ENCODE measurements around the gene MAN2A1. TPM values are rescaled to one million over a fixed set of nuclear protein-coding genes. Genes with fewer than 3 reads are reported as not detected.

MAN2A1 gene
- total RNA-seq, 1 donor from 2014 or later, result 32.8 TPM

DNA sequence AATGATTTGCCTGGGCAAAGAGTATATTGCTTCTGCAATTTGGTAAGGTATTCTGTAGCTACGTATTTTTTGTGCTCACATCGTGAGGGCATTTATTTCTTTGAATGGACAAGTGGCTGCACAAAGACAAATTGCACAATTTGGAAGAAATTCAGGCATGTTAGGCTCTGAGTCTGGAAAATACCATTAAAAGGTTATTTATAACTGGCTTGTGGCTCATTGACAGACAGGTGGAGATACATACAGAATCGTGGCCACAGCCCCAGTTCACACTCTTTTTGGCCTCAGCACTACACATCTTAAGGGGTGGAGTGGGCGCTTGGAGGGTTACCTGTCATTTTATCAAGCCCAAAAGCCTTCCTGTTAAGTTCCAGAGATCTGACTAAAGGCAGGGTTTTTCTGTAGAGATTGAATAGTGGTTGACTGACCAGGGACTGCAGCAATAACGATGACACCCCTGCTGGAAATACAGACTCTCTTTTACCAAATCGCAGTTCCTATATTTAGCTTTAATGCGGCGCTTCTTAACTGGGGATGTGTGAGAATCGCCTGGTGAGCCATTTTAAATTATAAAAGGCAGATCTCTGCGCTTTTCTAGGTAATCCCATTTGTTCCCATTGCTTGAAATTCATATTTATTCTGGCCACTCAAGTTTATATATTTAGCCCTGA is 14.7 kb downstream of the MAN2A1 start:
- DNase-seq (ENCODE audit: low spot score), result no peak

DNA sequence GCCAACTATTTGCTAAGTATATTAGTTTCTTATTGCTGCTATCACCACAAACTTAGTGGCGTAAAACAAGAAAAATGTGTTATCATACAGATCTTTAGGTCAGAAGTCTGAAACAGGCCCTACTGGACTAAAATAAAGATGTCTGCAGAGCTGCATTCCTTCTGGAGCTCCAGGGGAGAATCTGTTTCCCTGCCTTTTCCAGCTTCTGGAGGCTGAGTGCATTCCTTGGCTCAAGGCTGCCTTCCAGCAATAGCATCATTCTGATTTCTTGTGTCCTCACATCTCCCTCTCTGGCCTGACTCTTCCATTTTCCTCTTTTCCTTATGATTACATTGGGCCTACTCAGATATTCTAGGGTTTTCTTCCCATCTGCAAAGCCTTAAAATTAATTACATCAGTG is 15.9 kb downstream of the MAN2A1 start:
- DNase-seq (ENCODE audit: low spot score), result no peak

GRCh38 chr5:109706095-109706494 is 16.4 kb downstream of the MAN2A1 start:
- no peak for DNase-seq (ENCODE audit: low spot score)

DNA sequence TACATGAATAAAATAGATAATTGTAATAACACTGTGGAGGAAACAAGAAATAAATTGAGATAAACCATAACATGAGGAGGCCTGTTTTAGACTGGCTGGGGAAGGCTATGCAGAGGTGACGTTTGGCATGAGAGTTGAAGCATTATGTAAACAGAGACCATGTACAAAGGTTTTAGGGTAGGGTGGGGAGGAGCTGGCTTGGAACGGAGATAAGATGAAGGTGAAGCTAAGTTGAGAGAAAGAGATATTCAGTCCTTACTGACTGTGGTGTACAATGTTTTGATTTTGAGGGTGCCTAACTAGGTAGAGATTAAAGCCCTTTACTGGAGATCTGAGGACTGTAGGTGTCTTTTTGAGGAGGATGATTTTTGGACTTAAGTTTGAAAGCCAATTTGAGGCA is 17.8 kb downstream of the MAN2A1 start:
- no peak for DNase-seq (ENCODE audit: low spot score)

DNA sequence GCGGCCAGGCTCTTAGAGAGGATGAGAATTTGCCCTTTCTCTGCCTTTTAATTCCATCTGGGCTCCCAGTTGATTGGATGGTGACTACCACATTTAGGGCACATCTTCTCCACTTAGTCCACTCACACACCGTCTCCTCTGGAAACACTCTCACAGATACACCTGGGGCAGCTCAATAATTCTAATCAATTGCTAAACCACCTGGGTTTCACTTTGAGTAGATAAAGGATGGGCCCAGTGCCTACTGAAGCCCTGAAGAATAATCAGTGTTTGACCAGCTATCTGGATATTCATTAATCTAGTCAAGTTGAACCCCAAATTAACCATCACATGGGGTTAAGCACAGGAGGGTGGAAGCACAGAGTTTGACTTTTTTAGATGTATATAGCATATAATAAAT is 19.1 kb downstream of the MAN2A1 start:
- DNase-seq (ENCODE audit: low spot score), result no peak

- DNase-seq (ENCODE audit: low spot score), result no peak
Observed at GRCh38 chr5:109709225-109709624, 19.5 kb downstream of the MAN2A1 start.

DNA sequence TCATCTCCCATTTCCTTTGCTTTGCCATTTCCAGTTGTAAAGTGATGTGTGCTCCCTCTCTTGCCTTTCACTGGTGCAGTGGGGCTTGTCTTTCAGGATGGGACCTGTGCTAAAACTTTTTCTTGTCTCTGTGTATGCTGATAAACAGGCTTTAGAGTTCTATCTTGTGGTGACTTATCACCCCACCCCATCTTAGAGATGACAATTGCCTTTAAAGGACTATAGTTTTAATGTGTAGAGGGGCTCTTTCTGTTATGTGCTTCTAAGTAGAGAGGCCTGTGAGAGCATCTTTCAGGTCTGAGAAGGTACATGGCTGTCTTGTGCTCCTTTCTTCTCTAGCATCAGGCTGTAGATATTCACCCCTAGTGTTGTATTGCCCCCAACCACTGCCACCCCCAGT is 21.9 kb downstream of the MAN2A1 start:
- DNase-seq (ENCODE audit: low spot score), result no peak

DNA sequence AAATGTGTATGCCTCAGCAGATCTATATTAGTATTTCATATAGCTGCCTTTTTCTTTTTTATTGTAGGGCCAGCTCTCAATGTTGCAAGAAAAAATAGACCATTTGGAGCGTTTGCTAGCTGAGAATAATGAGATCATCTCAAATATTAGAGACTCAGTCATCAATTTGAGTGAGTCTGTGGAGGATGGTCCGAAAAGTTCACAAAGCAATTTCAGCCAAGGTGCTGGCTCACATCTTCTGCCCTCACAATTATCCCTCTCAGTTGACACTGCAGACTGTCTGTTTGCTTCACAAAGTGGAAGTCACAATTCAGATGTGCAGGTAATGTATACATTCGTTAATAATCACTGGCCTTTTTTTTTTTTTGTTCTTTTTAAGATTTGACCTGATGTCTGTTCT is 23.7 kb downstream of the MAN2A1 start:
- DNase-seq (ENCODE audit: low spot score), result no peak

GRCh38 chr5:109714592-109714991 is 24.9 kb downstream of the MAN2A1 start:
- DNase-seq (ENCODE audit: low spot score), result no peak

DNA sequence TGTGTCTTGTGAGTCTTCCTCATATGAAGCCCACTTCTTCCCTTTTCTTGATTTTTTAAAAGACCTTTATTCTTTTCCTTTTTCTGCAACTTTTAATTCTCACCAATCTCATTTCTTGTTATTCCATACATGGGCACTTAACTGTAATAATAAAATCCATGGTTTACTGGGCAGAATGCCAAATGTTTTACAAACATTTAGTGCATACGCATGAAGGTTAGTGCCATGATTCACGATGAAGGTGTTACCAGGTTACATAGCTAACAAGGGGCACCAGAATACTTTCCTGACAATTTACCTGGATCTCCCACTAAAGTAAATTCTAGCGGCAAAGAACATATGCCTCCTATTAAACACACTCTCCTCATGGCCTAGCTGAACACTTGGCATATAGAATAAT is 28.5 kb downstream of the MAN2A1 start:
- DNase-seq (ENCODE audit: low spot score), result no peak

DNA sequence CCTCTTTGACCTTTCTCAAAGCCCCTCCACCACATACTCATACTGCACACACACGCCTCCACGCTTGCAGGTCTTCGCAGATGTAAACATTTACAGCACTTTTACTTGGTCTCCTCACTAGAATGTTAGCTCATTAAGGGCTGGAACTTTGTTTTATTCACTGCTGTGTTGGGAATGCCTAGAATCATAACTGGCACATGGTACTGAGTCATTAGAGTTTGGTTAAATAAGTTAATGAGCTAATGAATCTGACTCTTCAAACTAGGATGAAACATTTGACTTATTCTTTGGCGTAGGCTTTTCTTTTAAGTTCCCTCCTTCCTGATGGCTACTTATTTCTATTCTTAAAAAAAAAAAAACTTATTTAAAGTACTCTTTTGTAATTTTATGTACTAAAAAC is 28.9 kb downstream of the MAN2A1 start:
- DNase-seq (ENCODE audit: low spot score), result no peak

DNA sequence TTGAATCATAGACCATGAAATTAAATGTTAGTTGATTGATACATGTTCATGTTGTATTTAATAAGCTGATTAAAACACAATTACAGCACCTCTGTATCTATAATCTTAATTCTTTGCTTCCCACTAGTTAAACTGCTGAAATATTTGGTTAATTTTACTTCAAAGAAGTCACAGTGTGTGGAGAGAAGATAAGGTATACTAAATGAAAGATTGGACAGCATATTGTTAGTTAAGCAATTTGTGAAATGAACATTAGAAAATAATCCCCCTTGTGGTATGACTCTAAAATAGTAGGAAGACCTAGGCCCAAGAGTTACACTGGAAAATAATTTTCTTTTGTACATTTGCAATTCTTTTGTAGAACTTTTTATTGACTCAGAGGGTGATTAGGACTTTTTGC is 30.3 kb downstream of the MAN2A1 start:
- DNase-seq (ENCODE audit: low spot score), result no peak

- DNase-seq (ENCODE audit: low spot score), result no peak
Observed at GRCh38 chr5:109721741-109722140, 32.0 kb downstream of the MAN2A1 start.

- no peak for DNase-seq (ENCODE audit: low spot score)
Observed at GRCh38 chr5:109723606-109724005, 33.9 kb downstream of the MAN2A1 start.

DNA sequence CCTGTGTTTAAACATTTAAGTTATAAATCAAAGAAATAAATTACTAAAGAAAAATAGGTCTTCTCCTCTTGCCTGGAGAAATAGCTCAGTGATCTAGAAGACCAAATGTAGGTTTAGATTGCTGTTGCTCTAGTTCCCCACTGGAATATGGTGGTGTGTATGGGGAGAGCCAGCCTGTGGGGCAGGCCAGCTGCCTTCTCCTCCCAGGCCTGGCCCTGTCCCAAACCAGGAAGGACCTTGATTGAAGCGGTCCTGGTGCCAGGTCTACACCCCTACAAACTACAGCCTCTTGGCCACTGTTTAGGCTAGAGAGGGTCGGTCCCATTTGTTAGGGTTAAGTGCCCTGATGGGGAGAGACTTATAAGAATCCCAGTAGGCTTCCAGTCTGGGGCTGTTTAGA is 35.4 kb downstream of the MAN2A1 start:
- no peak for DNase-seq (ENCODE audit: low spot score)

- DNase-seq (ENCODE audit: low spot score), result no peak
Observed at GRCh38 chr5:109739741-109740728, 50.3 kb downstream of the MAN2A1 start.

- DNase-seq (ENCODE audit: low spot score), result no peak
Observed at GRCh38 chr5:109740966-109741365, 51.2 kb downstream of the MAN2A1 start.

- DNase-seq (ENCODE audit: low spot score), result no peak
Observed at GRCh38 chr5:109741390-109741789, 51.7 kb downstream of the MAN2A1 start.

DNA sequence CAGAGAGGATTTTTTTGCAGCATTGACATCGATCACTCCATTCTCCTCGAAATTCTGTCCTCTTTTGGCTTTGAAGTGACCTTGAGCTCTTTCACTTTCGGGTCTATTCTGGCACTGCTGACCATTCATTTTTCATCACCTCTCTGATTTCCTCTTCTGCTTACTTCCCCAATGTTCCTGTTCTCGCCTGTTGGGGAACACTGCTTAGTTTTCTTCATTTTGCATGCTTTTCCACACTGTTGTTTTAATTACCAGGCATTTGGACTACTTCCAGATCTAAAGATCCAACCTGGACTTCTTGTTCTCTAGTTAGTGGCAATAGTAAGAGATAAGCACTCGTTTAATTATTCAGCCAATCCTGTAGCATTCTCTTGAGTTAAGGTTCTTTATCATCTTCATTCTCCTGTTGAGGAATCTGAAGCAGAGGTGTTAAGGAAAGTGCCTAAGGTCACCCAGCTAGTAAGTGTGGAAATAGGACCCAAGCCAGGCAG is 53.4 kb downstream of the MAN2A1 start:
- DNase-seq (ENCODE audit: low spot score), result no peak

- no peak for DNase-seq (ENCODE audit: low spot score)
Observed at GRCh38 chr5:109743770-109744212, 54.1 kb downstream of the MAN2A1 start.

- DNase-seq (ENCODE audit: low spot score), result no peak
Observed at GRCh38 chr5:109744261-109744660, 54.5 kb downstream of the MAN2A1 start.

GRCh38 chr5:109748546-109748945 is 58.8 kb downstream of the MAN2A1 start:
- DNase-seq (ENCODE audit: low spot score), result no peak

All from mesenteric fat pad (tissue), 1 donor.